ENCODE measurements around the gene MAP3K4.

DNA sequence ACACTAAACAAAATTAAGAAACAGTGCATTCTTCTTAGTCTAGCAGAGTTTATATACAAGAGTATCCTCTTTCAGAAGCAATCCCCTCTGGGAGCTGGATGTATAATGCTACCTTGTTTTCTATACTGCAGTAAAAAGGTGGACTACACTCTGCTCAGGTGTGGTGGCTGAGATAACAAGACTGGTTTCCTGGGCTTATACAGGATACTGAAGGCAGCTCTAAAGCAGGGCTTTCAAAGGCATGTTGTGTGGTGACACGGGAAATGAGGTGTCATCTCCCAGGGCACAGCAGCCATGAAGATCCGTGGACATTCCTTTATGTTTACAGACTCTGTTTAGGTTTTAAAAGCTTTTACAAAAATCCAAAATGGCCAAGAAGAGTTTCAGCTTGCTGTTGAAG is 136.7 kb downstream of the MAP3K4 start:
- TF ChIP-seq POLR2AphosphoS5 (IDR thresholded peaks at IDR 0.05) (no peak), POLR2A (IDR thresholded peaks at IDR 0.05) (no peak)
- TF ChIP-seq, protein P1, sequence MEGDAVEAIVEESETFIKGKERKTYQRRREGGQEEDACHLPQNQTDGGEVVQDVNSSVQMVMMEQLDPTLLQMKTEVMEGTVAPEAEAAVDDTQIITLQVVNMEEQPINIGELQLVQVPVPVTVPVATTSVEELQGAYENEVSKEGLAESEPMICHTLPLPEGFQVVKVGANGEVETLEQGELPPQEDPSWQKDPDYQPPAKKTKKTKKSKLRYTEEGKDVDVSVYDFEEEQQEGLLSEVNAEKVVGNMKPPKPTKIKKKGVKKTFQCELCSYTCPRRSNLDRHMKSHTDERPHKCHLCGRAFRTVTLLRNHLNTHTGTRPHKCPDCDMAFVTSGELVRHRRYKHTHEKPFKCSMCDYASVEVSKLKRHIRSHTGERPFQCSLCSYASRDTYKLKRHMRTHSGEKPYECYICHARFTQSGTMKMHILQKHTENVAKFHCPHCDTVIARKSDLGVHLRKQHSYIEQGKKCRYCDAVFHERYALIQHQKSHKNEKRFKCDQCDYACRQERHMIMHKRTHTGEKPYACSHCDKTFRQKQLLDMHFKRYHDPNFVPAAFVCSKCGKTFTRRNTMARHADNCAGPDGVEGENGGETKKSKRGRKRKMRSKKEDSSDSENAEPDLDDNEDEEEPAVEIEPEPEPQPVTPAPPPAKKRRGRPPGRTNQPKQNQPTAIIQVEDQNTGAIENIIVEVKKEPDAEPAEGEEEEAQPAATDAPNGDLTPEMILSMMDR (IDR thresholded peaks at IDR 0.05): no peak

Measured in breast epithelium (tissue), 3 donors.